A673 (cell line): ENCODE data around the gene MAP3K10.

Experiments used
- CTCF ChIP-seq: fragments of 300-800, 200-600 bp; sonication (generic); conservative IDR thresholded peaks from 2 replicates; pipeline ENCODE4 v1.5.1; 2017; ENCODE audit warnings: low read depth, mild to moderate bottlenecking, antibody characterized with exemption, low read length, moderate library complexity, mixed read lengths
- EZH2 ChIP-seq: fragments of 200-600 bp; sonication (generic); IDR thresholded peaks from 2 replicates; pipeline ENCODE4 v1.6.1; 2017; ENCODE audit warnings: borderline replicate concordance, low read depth, mild to moderate bottlenecking, mixed read lengths, antibody characterized with exemption, low read length; ENCODE audit not compliant: poor library complexity, severe bottlenecking

DNA sequence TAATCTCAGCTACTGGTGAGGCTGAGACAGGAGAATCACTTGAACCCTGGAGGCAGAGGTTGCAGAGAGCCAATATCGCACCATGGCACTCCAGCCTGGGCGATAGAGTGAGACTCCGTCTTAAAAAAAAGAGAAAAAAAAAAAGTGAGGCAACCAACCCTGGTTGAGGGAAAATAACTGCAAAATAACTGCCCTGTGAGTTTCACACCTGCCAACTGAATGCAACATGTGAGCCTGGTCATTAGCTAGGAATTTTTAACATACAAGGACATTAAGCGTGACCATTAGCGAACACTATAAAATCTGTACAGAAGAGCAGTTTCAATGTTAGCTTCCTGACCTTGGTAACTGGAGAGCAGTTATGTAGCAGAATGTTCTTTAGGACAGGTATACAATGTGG lies 37.6 kb downstream of the MAP3K10 start:
- no peak for TF ChIP-seq CTCF
- TF ChIP-seq EZH2: no peak
